ENCODE measurements around the gene SORCS2. TPM values are rescaled to one million over a fixed set of nuclear protein-coding genes. Genes with fewer than 3 reads are reported as not detected.

Gene SORCS2
- total RNA-seq, 4 donors from 2014 or later = 1.1 to 2.5 (median 2.0) TPM

GRCh38 chr4:7478665-7479064 lies 286.3 kb downstream of the SORCS2 start:
- no peak overlapping the region for H3K4me3 ChIP-seq
- no peaks in the 10 kb centered on the region for H3K4me1 ChIP-seq
- H3K36me3 ChIP-seq = no peaks in the 10 kb centered on the region
- WGBS, 2 donors = 83 to 100% methylated on average over 2 to 10 of the region's 11 CpGs
- no peaks in the 10 kb centered on the region for H3K9me3 ChIP-seq
- DNase-seq = no peak
- TF ChIP-seq POLR2A (IDR thresholded peaks at IDR 0.05) (no peak), CTCF (IDR thresholded peaks at IDR 0.05) (no peak)
- no peaks in the 10 kb centered on the region for H3K27me3 ChIP-seq
- intact Hi-C loops (cut with DNase I) = no loop called here
- H3K27ac ChIP-seq = no peak overlapping the region

GRCh38 chr4:7480423-7480822 lies 288.1 kb downstream of the SORCS2 start:
- WGBS, 2 donors = 82 to 95% methylated on average over 5 to 8 of the region's 16 CpGs
- TF ChIP-seq POLR2A (IDR thresholded peaks at IDR 0.05) (no peak), CTCF (IDR thresholded peaks at IDR 0.05) (no peak)
- intact Hi-C loops (cut with DNase I) = no loop called here
- no peaks in the 10 kb centered on the region for H3K4me1 ChIP-seq
- H3K9me3 ChIP-seq = no peaks in the 10 kb centered on the region
- H3K4me3 ChIP-seq = no peak overlapping the region
- no peak overlapping the region for H3K27ac ChIP-seq
- H3K36me3 ChIP-seq = no peaks in the 10 kb centered on the region
- no peak for DNase-seq
- H3K27me3 ChIP-seq = no peaks in the 10 kb centered on the region

- Histone ChIP-seq H3K27ac (no peak overlapping the region), H3K4me1 (no peaks in the 10 kb centered on the region), H3K9me3 (no peaks in the 10 kb centered on the region), H3K4me3 (no peak overlapping the region), H3K27me3 (no peaks in the 10 kb centered on the region), H3K36me3 (no peaks in the 10 kb centered on the region)
- TF ChIP-seq CTCF (IDR thresholded peaks at IDR 0.05) (no peak), POLR2A (IDR thresholded peaks at IDR 0.05) (no peak)
- no peak for DNase-seq
- WGBS, 2 donors = 66 to 86% methylated on average over 8 to 9 of the region's 14 CpGs
- intact Hi-C loops (cut with DNase I) = no loop called here
Measured at GRCh38 chr4:7481227-7481626, 288.9 kb downstream of the SORCS2 start.

- Histone ChIP-seq H3K4me3 (no peak overlapping the region), H3K9me3 (no peaks in the 10 kb centered on the region), H3K27me3 (peaks cover 0 to 5% (median 0%) of the 10 kb centered on the region in 4 donors), H3K36me3 (no peaks in the 10 kb centered on the region), H3K27ac (no peak overlapping the region), H3K4me1 (no peaks in the 10 kb centered on the region)
- TF ChIP-seq POLR2A (IDR thresholded peaks at IDR 0.05) (no peak), CTCF (IDR thresholded peaks at IDR 0.05) (no peak)
- WGBS, 2 donors = 64 to 69% methylated on average over 2 to 6 of the region's 7 CpGs
- no peak for DNase-seq
- intact Hi-C loops (cut with DNase I) = no loop called here
Measured at GRCh38 chr4:7485096-7485495, 292.8 kb downstream of the SORCS2 start.

GRCh38 chr4:7486101-7486500 lies 293.8 kb downstream of the SORCS2 start:
- H3K36me3 ChIP-seq = no peaks in the 10 kb centered on the region
- H3K27ac ChIP-seq = no peak overlapping the region
- H3K27me3 ChIP-seq = peaks cover 0 to 8% (median 0%) of the 10 kb centered on the region in 4 donors
- no peak overlapping the region for H3K4me3 ChIP-seq
- no peak for DNase-seq
- no peak for TF ChIP-seq POLR2A (IDR thresholded peaks at IDR 0.05)
- no peak for TF ChIP-seq CTCF (IDR thresholded peaks at IDR 0.05)
- WGBS, 2 donors = 96% methylated on average over 5 of the region's 11 CpGs; no CpG with 5 or more reads in 1 of the 2 donors
- intact Hi-C loops (cut with DNase I) = no loop called here
- H3K4me1 ChIP-seq = no peaks in the 10 kb centered on the region
- no peaks in the 10 kb centered on the region for H3K9me3 ChIP-seq

Data from esophagus squamous epithelium (tissue), 5 donors.